Mammary epithelial cell (primary cell): Measurements from ENCODE around the gene HIGD1C.

Experiments used
- EZH2 ChIP-seq: IDR thresholded peaks from 2 replicates; pipeline ENCODE4 v1.6.1; 2012; ENCODE audit warnings: low read length, inconsistent platforms, borderline replicate concordance
- TF ChIP-seq, protein P1 (sequence below), 2 donors: IDR thresholded peaks in 1 of 2; conservative IDR thresholded peaks in 1 of 2; 2 replicates each; pipeline ENCODE4 v1.5.1; 2011 to 2012; ENCODE audit warnings: inconsistent platforms in 2 of 2, low read length in 2 of 2, mild to moderate bottlenecking in 2 of 2, control low read depth in 1 of 2, low read depth in 1 of 2; ENCODE audit not compliant: insufficient read depth in 1 of 2; ENCODE audit errors: extremely low read depth in 1 of 2

- TF ChIP-seq EZH2, result no peak
- TF ChIP-seq, protein P1, sequence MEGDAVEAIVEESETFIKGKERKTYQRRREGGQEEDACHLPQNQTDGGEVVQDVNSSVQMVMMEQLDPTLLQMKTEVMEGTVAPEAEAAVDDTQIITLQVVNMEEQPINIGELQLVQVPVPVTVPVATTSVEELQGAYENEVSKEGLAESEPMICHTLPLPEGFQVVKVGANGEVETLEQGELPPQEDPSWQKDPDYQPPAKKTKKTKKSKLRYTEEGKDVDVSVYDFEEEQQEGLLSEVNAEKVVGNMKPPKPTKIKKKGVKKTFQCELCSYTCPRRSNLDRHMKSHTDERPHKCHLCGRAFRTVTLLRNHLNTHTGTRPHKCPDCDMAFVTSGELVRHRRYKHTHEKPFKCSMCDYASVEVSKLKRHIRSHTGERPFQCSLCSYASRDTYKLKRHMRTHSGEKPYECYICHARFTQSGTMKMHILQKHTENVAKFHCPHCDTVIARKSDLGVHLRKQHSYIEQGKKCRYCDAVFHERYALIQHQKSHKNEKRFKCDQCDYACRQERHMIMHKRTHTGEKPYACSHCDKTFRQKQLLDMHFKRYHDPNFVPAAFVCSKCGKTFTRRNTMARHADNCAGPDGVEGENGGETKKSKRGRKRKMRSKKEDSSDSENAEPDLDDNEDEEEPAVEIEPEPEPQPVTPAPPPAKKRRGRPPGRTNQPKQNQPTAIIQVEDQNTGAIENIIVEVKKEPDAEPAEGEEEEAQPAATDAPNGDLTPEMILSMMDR (conservative IDR thresholded peaks at IDR 0.05 in 1 of 2, IDR thresholded peaks at IDR 0.05 in 1 of 2; ENCODE audit: extremely low read depth in 1 of 2, insufficient read depth in 1 of 2, low read depth in 1 of 2, low read length in 2 of 2), result no peak
Measured at GRCh38 chr12:50981319-50982239, 29.2 kb downstream of the HIGD1C start.
